ENCODE results near the gene B4GALT5.
"Not testable (repeated sequence)": the region's sequence is repeated elsewhere in the genome, so short reads cannot be mapped to it uniquely, and the experiment has no call there.

The B4GALT5 gene

GRCh38 chr20:49633023-49633422, 80.7 kb downstream of the B4GALT5 start:
- Histone ChIP-seq H3K4me3 (no peak overlapping the region), H3K9me3 (ENCODE audit: low read depth, low read length) (peaks cover 3% of the 10 kb centered on the region; the same call in 1 of the 2 replicates), H3K36me3 (ENCODE audit: insufficient read depth, low read length) (peaks cover 39% of the 10 kb centered on the region), H3K9ac (ENCODE audit: insufficient read length) (no peak overlapping the region), H3K27ac (no peak overlapping the region)
- no peak for TF ChIP-seq EZH2 (IDR thresholded peaks at IDR 0.05)
- no peak for TF ChIP-seq POLR2AphosphoS5 (IDR thresholded peaks at IDR 0.05; ENCODE audit: borderline replicate concordance, low read depth, low read length)
- TF ChIP-seq FOXP2 (optimal IDR thresholded peaks at IDR 0.05; ENCODE audit: control extremely low read depth, extremely low read length, insufficient read depth) = no peak
- DNase-seq (ENCODE audit: low read depth, low spot score) = no peak

DNA sequence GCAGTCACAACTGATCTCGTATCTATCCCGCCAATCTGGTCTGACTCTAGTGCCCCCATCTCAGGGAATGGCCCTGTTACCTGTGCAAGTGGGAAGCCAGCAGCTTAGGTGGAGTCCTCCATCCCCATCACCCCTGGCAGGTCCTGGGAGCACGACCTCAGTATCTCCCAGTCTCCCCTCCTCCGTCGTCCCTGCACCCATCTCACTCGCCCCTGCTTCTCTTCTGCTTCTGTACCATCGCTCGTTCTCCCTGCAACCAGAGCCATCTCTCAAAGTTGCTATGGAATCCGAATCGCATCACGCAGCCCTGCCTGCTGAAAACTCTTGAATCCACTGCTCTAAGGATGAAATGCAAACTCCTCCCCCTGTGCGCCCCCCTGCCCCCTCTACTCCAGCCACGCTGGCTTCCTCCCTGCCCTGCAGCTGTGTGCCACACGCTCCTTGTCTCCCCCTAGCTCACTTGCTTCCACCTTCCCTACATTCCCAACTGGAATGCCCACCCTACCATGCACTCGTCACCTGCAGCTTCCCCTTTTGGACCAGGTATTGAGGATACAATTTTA, 81.7 kb downstream of the B4GALT5 start:
- peaks cover 3% of the 10 kb centered on the region; the same call in 1 of the 2 replicates for H3K9me3 ChIP-seq (ENCODE audit: low read depth, low read length)
- H3K4me3 ChIP-seq = no peak overlapping the region
- H3K27ac ChIP-seq = no peak overlapping the region
- peaks cover 31% of the 10 kb centered on the region for H3K36me3 ChIP-seq (ENCODE audit: insufficient read depth, low read length)
- no peak for DNase-seq (ENCODE audit: low read depth, low spot score)
- no peak overlapping the region for H3K9ac ChIP-seq (ENCODE audit: insufficient read length)
- TF ChIP-seq POLR2AphosphoS5 (IDR thresholded peaks at IDR 0.05; ENCODE audit: borderline replicate concordance, low read depth, low read length) (no peak; the same call in 1 of the 2 replicates), FOXP2 (optimal IDR thresholded peaks at IDR 0.05; ENCODE audit: control extremely low read depth, extremely low read length, insufficient read depth) (no peak)

DNA sequence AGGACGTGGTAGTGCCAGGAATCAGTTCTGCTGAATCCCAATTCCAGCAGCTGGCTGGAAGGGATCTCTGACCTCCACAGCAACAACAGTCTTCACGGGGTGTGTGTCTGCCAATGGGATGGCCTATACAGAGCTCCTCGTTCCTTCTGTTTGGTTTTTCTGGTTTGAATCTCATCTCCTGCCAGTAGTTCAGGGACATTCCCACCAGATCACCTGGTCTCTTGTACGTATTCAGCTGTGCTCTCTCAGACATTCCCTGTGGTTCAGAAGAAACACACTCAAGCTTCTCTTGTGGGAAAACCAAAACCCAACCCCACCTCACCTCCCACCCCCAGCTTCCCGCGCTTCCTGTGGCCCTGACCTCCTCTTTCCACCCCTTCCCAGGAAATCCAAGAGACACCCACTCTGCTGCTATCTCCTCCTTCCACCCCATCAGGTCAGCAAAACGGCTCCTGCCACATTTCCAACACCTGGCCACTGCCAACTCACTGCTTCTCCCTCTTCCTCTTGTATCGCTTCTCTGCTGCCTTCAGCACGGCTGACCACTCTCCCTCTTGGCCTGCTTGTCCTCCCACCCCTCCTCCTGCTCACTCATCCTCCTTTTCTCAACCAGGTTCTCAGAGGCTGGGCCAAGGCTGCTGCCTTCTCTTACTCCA, 82.5 kb downstream of the B4GALT5 start:
- TF ChIP-seq POLR2AphosphoS5 (IDR thresholded peaks at IDR 0.05; ENCODE audit: borderline replicate concordance, low read depth, low read length) = no peak
- TF ChIP-seq FOXP2 (optimal IDR thresholded peaks at IDR 0.05; ENCODE audit: control extremely low read depth, extremely low read length, insufficient read depth) = no peak
- TF ChIP-seq EZH2 (IDR thresholded peaks at IDR 0.05) = no peak
- H3K36me3 ChIP-seq (ENCODE audit: insufficient read depth, low read length) = peaks cover 24% of the 10 kb centered on the region
- H3K9ac ChIP-seq (ENCODE audit: insufficient read length) = no peak overlapping the region
- H3K27ac ChIP-seq = peak overlapping the region; percentile 31; the same call in 1 of the 2 replicates
- no peak for DNase-seq (ENCODE audit: low read depth, low spot score)
- peaks cover 3% of the 10 kb centered on the region; the same call in 1 of the 2 replicates for H3K9me3 ChIP-seq (ENCODE audit: low read depth, low read length)
- H3K4me3 ChIP-seq = no peak overlapping the region

DNA sequence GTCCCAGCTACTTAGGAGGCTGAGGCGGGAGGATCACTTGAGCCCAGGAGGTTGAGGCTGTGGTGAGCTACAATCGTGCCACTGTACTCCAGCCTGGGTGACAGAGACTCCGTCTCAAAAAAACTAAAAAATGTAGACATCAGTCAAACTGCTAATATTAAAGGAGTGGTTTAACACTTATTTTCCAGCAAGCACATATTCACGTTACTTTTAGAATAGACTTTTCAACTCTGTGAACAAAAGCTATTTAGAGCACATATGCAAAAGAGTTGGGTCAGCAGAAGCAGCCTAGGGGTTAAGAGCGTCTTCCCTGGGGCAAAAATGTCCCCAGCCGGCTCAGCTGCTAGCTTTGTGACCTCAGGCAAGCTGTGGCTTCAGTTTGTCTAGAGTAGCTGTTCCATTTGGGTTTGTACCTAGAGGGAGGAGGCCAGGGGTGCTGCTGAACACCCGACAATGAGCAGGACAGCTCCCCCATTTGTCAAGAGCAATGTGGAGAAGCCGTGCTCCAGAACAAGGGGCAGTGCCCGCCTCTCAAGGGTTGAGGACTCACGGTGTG, 83.2 kb downstream of the B4GALT5 start:
- Histone ChIP-seq H3K4me3 (no peak overlapping the region), H3K36me3 (ENCODE audit: insufficient read depth, low read length) (peaks cover 16% of the 10 kb centered on the region), H3K27ac (no peak overlapping the region), H3K9ac (ENCODE audit: insufficient read length) (no peak overlapping the region), H3K9me3 (ENCODE audit: low read depth, low read length) (peaks cover 3% of the 10 kb centered on the region; the same call in 1 of the 2 replicates)
- no peak for DNase-seq (ENCODE audit: low read depth, low spot score)
- TF ChIP-seq FOXP2 (optimal IDR thresholded peaks at IDR 0.05; ENCODE audit: control extremely low read depth, extremely low read length, insufficient read depth) = no peak
- no peak for TF ChIP-seq POLR2AphosphoS5 (IDR thresholded peaks at IDR 0.05; ENCODE audit: borderline replicate concordance, low read depth, low read length)
- no peak for TF ChIP-seq EZH2 (IDR thresholded peaks at IDR 0.05)

GRCh38 chr20:49629606-49630005, 84.1 kb downstream of the B4GALT5 start:
- Histone ChIP-seq H3K9ac (ENCODE audit: insufficient read length) (no peak overlapping the region), H3K4me3 (no peak overlapping the region), H3K27ac (no peak overlapping the region), H3K9me3 (ENCODE audit: low read depth, low read length) (peaks cover 3% of the 10 kb centered on the region; the same call in 1 of the 2 replicates), H3K36me3 (ENCODE audit: insufficient read depth, low read length) (peaks cover 10% of the 10 kb centered on the region)
- no peak for DNase-seq (ENCODE audit: low read depth, low spot score)
- TF ChIP-seq FOXP2 (optimal IDR thresholded peaks at IDR 0.05; ENCODE audit: control extremely low read depth, extremely low read length, insufficient read depth) (no peak), EZH2 (IDR thresholded peaks at IDR 0.05) (no peak), POLR2AphosphoS5 (IDR thresholded peaks at IDR 0.05; ENCODE audit: borderline replicate concordance, low read depth, low read length) (no peak)

DNA sequence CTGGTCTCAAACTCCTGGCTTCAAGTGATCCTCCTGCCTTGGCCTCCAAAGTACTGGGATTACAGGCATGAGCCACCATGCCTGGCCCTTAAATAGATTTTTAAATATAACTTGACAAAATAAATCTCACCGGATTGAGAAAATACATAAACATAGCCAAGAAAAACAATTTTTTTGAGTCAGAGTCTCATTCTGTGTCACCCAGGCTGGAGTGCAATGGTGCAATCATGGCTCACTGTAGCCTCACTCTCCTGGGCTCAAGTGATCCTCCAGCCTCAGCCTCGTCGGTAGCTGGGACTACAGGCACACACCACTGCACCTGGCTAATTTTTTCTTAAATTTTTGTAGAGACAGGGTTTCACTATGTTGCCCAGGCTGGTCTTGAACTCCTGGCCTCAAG, 85.4 kb downstream of the B4GALT5 start:
- not testable (repeated sequence) for H3K9me3 ChIP-seq (ENCODE audit: low read depth, low read length); H3K4me3 ChIP-seq; DNase-seq (ENCODE audit: low read depth, low spot score); H3K9ac ChIP-seq (ENCODE audit: insufficient read length); H3K27ac ChIP-seq; H3K36me3 ChIP-seq (ENCODE audit: insufficient read depth, low read length)

- Histone ChIP-seq H3K9ac (ENCODE audit: insufficient read length) (no peak overlapping the region), H3K9me3 (ENCODE audit: low read depth, low read length) (peaks cover 3% of the 10 kb centered on the region; the same call in 1 of the 2 replicates)
Observed at GRCh38 chr20:49627329-49627761, 86.3 kb downstream of the B4GALT5 start.

DNA sequence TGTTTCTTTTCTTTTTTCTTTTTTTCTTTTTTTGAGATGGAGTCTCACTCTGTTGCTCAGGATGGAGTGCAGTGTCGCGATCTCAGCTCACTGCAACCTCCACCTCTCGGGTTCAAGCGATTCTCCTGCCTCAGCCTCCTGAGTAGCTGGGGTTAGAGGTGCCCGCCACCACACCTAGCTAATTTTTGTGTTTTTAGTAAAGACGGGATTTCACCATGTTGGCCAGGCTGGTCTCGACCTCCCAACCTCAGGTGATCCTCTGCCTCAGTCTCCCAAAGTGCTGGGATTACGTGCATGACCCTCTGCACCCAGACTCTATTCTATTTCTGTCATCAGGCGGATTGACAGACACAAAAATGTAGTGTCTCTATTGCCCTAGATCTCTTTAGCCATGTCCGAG, 88.7 kb downstream of the B4GALT5 start:
- not testable (repeated sequence) for H3K9me3 ChIP-seq (ENCODE audit: low read depth, low read length); H3K4me3 ChIP-seq; H3K36me3 ChIP-seq (ENCODE audit: insufficient read depth, low read length); H3K9ac ChIP-seq (ENCODE audit: insufficient read length); H3K27ac ChIP-seq; DNase-seq (ENCODE audit: low read depth, low spot score)

More at GRCh38 chr20:49627329-49627761, 86.3 kb downstream of the B4GALT5 start:
- DNase-seq (ENCODE audit: low read depth, low spot score) = no peak
- no peaks in the 10 kb centered on the region for H3K36me3 ChIP-seq (ENCODE audit: insufficient read depth, low read length)
- no peak for TF ChIP-seq FOXP2 (optimal IDR thresholded peaks at IDR 0.05; ENCODE audit: control extremely low read depth, extremely low read length, insufficient read depth)
- no peak for TF ChIP-seq EZH2 (IDR thresholded peaks at IDR 0.05)
- no peak for TF ChIP-seq POLR2AphosphoS5 (IDR thresholded peaks at IDR 0.05; ENCODE audit: borderline replicate concordance, low read depth, low read length)
- H3K4me3 ChIP-seq = no peak overlapping the region
- H3K27ac ChIP-seq = no peak overlapping the region
